ENCODE results near the gene RREB1. TPM values are rescaled to one million over a fixed set of nuclear protein-coding genes. Genes with fewer than 3 reads are reported as not detected.

Gene RREB1
- total RNA-seq, 1 experiment from 2014 or later, result 38.4 TPM

DNA sequence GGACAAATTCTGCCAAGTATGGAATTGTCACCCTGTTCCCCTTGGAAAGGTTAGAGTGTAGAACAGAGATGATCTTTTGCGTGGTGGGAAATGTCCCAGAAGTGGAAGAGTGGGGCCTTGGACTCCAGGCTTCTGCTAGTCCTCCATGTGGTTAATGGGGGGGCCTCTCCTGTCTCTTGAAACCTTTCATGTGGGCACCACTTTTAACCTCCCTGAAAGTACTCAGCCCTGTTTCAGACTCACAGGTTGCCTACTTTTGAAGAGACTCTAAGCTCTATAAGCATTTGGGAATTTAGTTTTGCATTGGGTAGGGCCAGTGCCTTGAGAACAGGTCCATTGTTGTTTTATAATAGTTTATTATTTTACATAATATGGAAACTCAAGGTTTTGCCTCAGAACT lies 17.5 kb downstream of the RREB1 start:
- H3K9me3 Mint-ChIP-seq (ENCODE audit: low read depth, unreplicated experiment), result no peaks in the 10 kb centered on the region

DNA sequence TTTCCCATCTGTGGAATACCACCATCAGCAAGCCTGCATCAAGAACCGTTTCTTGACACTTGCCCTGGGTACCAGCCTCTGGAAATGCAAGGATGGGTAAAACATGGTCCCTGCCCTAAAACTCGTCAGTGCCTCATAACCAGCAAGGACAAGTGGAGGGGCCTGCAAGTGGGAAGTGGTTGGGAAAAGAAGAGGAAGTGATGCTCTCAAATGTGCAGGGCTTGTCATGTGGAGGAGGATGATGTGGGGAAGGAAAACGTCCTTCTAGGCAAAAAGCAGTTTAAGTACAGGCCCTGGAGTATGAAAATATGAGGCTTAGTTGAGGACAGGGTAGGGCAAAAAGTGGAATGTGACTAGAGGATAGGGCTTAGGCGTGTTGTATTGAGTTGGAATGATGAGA lies 19.0 kb downstream of the RREB1 start:
- no peak for DNase-seq
- TF ChIP-seq, protein P1, sequence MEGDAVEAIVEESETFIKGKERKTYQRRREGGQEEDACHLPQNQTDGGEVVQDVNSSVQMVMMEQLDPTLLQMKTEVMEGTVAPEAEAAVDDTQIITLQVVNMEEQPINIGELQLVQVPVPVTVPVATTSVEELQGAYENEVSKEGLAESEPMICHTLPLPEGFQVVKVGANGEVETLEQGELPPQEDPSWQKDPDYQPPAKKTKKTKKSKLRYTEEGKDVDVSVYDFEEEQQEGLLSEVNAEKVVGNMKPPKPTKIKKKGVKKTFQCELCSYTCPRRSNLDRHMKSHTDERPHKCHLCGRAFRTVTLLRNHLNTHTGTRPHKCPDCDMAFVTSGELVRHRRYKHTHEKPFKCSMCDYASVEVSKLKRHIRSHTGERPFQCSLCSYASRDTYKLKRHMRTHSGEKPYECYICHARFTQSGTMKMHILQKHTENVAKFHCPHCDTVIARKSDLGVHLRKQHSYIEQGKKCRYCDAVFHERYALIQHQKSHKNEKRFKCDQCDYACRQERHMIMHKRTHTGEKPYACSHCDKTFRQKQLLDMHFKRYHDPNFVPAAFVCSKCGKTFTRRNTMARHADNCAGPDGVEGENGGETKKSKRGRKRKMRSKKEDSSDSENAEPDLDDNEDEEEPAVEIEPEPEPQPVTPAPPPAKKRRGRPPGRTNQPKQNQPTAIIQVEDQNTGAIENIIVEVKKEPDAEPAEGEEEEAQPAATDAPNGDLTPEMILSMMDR (IDR thresholded peaks at IDR 0.05; ENCODE audit: unreplicated experiment), result no peak
- H3K9me3 Mint-ChIP-seq (ENCODE audit: low read depth, unreplicated experiment), result no peaks in the 10 kb centered on the region
- H3K27me3 Mint-ChIP-seq (ENCODE audit: unreplicated experiment), result no peaks in the 10 kb centered on the region
- no peak overlapping the region for H3K4me3 Mint-ChIP-seq (ENCODE audit: low read depth, unreplicated experiment)
- no TSS peak for BruUV-seq (replicated peaks)
- no peak overlapping the region for H3K27ac Mint-ChIP-seq (ENCODE audit: unreplicated experiment)
- intact Hi-C loops (cut with micrococcal nuclease; ENCODE audit: unreplicated experiment), result no loop called here
- peaks cover 23% of the 10 kb centered on the region for H3K36me3 Mint-ChIP-seq (ENCODE audit: insufficient read depth, unreplicated experiment)
- peaks cover 54% of the 10 kb centered on the region for H3K4me1 Mint-ChIP-seq (ENCODE audit: low read depth, unreplicated experiment)
- CTCF ChIA-PET, result no interaction called here

More for the DNA sequence above, 17.5 kb downstream of the RREB1 start:
- intact Hi-C loops (cut with micrococcal nuclease; ENCODE audit: unreplicated experiment), result no loop called here
- CTCF ChIA-PET, result interaction anchor here (0.6 kb wide), 1 partner anchor 1960 kb away, joined by 3 read pairs; no protein-coding TSS in a partner anchor
- TF ChIP-seq, protein P1 (IDR thresholded peaks at IDR 0.05; ENCODE audit: unreplicated experiment), result no peak
- Mint-ChIP-seq H3K4me1 (ENCODE audit: low read depth, unreplicated experiment) (peaks cover 50% of the 10 kb centered on the region), H3K27ac (ENCODE audit: unreplicated experiment) (no peak overlapping the region), H3K36me3 (ENCODE audit: insufficient read depth, unreplicated experiment) (peaks cover 23% of the 10 kb centered on the region), H3K4me3 (ENCODE audit: low read depth, unreplicated experiment) (no peak overlapping the region), H3K27me3 (ENCODE audit: unreplicated experiment) (no peaks in the 10 kb centered on the region)
- no peak for DNase-seq
- BruUV-seq (replicated peaks), result no TSS peak

DNA sequence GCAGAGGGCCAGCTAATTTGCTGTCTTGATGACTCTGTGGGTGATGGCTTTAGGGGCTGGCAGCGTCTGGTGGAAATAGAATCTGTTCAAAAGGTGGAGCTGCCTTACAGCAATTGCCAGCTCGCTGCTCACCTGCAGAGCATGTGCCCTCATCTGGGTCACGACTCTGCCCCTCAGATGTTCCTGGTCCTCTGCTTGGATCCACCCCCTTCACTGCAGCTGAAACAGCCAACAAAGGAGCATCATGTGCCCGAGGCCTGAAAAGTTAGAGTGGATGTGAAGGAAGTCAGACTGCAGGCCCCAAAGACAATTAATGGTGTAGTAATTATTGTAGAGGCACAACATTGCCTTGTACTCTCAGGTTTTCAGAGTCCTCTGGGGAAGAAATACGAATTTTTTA lies 19.9 kb downstream of the RREB1 start:
- no peak overlapping the region for H3K4me3 Mint-ChIP-seq (ENCODE audit: low read depth, unreplicated experiment)

DNA sequence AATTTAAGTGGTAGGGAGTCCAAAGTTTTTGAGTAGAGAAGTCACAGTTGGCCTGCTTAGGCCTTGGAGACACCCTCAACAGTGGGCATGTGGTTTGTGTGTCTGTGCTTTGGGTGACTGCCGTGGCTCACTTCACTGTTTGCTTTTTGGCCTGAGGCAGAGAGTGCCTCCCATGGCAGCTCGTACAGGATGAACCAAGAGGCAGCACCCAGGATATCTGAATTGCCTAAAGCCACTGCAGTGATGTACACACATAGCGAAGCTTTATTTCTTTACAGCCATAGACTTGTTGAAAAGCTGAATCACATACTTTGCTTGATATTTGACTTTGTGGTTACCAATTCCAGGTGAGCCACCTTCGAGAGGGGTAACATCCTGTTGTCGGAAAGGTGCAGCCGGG lies 21.6 kb downstream of the RREB1 start:
- no peak for DNase-seq
- BruUV-seq (replicated peaks), result no TSS peak
- Mint-ChIP-seq H3K4me1 (ENCODE audit: low read depth, unreplicated experiment) (peaks cover 47% of the 10 kb centered on the region), H3K27ac (ENCODE audit: unreplicated experiment) (no peak overlapping the region), H3K9me3 (ENCODE audit: low read depth, unreplicated experiment) (no peaks in the 10 kb centered on the region), H3K36me3 (ENCODE audit: insufficient read depth, unreplicated experiment) (peaks cover 18% of the 10 kb centered on the region), H3K4me3 (ENCODE audit: low read depth, unreplicated experiment) (no peak overlapping the region), H3K27me3 (ENCODE audit: unreplicated experiment) (no peaks in the 10 kb centered on the region)
- intact Hi-C loops (cut with micrococcal nuclease; ENCODE audit: unreplicated experiment), result no loop called here
- TF ChIP-seq, protein P1 (IDR thresholded peaks at IDR 0.05; ENCODE audit: unreplicated experiment), result no peak
- CTCF ChIA-PET, result no interaction called here

More for the DNA sequence above, 19.9 kb downstream of the RREB1 start:
- CTCF ChIA-PET, result no interaction called here
- no peak overlapping the region for H3K27ac Mint-ChIP-seq (ENCODE audit: unreplicated experiment)
- peaks cover 18% of the 10 kb centered on the region for H3K36me3 Mint-ChIP-seq (ENCODE audit: insufficient read depth, unreplicated experiment)
- DNase-seq, result no peak
- intact Hi-C loops (cut with micrococcal nuclease; ENCODE audit: unreplicated experiment), result no loop called here
- BruUV-seq (replicated peaks), result no TSS peak
- no peaks in the 10 kb centered on the region for H3K27me3 Mint-ChIP-seq (ENCODE audit: unreplicated experiment)
- peaks cover 54% of the 10 kb centered on the region for H3K4me1 Mint-ChIP-seq (ENCODE audit: low read depth, unreplicated experiment)
- TF ChIP-seq, protein P1 (IDR thresholded peaks at IDR 0.05; ENCODE audit: unreplicated experiment), result no peak
- H3K9me3 Mint-ChIP-seq (ENCODE audit: low read depth, unreplicated experiment), result no peaks in the 10 kb centered on the region

All from Calu3 (cell line).